NCI-H446 treated with DMSO at 0.1 percent for 48 hours (cell line): Measurements from ENCODE around the gene GTF2F2.

Experiments used
- DNase-seq: peaks from one replicate; lab custom pipeline; 2025; lab: John Stamatoyannopoulos, UW

Gene GTF2F2

DNA sequence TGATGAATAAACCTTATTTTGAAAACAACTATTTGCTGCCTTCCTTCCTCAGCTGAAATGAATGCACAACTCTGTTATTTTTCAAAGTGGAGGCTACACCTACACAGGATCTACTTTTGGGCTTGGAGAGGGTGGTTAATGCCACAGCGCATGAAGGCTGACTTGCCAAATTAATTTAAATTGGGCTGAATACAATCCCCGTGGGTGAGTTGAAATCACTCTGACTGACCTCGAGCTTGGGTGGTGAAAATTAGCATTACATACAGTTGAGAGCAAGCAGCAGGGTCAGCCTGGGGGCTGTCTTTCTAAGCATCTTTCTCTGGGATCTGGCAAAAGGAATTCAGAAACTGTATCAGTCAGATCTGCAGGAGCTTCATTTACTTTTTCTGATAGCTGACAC is 182.2 kb downstream of the GTF2F2 start:
- no peak for DNase-seq

DNA sequence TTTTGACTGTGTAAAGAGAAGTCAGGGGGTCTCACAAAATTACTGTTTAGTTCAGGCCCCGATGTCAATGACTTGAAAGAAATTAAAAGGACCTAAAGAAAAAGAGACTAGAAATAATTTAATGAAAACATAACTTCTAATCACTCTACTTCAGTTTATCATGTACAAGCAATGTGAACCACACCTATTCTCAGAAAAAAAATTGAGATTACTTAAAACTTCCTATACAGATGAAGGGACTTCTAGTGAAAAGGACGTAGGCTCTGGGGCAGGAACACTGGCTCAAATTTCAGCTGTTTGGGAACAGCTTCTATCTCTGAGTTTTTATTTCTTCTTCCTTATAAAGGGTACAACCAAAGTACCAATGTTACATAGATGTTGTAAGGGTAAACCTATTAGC is 182.7 kb downstream of the GTF2F2 start:
- no peak for DNase-seq

DNA sequence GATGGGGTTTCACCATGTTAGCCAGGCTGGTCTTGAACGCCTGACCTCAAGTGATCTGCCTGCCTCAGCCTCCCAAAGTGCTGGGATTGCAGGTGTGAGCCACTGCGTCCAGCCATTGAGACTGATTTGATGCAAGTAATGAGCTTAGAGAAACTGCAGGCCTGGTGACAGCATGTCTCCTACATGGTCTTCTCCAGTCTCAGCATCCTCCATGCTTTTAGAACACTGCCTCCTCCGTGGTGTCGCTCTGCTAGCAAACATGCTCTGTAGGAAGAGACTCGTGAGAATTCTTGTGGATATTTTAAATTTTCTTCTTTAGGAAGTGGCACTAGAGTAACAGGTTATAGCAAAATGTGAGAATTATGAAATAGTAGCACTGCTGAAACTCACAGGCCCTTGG is 183.6 kb downstream of the GTF2F2 start:
- no peak for DNase-seq

DNA sequence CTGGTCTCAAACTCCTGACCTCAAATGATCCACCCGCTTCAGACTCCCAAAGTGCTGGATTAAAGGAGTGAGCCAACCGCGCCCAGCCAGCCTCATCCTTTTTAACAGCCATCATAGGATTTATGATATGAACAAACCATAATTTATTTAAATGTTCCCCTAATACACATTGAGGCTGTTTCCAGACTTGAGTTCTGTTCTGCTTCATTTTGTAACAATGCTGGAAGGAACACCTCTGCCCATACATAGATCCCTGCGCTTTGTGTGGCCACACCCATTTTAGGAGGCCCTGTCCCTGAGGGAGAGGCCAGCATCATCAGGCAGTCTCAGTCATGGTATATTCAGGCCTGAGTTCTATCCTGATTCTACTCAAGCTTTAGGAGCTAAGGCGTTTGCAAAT is 184.8 kb downstream of the GTF2F2 start:
- no peak for DNase-seq

DNA sequence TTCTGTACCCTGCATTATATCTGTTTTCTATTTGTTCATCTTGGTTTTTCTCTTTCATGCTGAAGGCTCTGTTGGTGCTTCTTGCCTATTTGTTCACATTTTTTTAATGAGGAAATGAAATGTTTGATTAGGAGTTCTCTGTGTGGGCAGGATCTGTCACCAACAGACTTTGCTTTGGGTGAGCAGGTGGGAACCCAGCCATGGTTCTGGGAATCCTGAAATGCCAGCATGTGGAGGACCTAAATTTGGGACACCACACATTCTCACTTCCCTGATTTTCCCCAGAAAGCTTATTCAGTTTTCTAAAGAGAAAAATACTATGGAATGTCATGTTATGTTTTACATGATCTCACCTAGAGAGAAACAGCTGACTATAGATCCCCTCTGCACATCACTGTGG is 186.7 kb downstream of the GTF2F2 start:
- no peak for DNase-seq

DNA sequence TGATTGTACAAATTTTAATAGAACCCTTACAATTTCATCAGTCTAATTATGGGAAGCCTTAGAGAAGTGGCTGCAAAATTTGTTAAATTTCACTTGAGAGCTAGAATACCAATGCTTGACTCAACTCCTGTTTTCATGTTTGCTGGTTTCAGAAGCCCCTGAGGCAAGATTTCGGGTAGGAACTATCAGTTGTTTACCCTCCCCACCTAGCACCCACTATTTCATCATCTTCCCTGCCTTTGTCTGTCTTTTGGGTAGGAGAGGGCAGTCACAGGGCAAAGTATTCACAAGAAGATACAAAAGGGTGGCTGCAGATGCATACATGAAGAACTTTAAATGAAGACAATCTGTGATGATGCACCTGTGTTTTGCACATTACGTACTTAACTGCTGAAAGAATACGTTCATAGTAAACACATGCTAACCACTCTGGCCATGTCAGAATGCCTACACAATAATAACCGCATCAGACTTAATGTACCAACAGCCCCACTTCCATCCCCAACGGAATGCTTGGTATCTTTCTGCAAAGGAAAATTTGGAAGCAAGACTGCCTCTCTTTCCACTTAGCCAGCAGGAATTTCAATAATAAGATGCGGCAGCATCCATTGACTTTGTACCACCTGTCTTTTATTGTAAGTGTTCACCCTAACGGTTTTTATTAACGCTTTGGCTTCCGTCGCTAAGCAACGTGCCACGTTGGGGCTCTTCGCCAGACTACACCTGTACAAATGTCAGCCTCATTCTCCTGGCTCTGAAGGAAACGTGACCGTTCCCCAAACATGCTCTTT is 190.2 kb downstream of the GTF2F2 start:
- DNase-seq: no peak

DNA sequence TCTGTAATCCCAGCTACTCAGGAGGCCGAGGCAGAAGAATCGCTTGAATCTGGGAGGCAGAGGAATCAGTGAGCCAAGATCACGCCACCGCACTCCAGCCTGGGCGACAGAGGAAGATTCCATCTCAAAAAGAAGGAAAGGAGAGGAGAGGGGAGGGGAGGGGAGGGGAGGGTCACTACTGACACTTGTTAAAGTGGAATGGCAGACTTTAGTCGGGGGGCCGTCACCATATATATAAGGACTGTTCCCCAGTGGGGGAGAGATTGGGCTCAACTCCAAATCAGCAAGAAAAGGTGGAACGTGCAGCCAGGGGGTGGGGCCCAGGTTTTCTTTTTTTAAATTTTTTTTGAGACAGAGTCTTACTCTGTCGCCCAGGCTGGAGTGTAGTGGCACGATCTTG is 194.5 kb downstream of the GTF2F2 start:
- DNase-seq: no peak

DNA sequence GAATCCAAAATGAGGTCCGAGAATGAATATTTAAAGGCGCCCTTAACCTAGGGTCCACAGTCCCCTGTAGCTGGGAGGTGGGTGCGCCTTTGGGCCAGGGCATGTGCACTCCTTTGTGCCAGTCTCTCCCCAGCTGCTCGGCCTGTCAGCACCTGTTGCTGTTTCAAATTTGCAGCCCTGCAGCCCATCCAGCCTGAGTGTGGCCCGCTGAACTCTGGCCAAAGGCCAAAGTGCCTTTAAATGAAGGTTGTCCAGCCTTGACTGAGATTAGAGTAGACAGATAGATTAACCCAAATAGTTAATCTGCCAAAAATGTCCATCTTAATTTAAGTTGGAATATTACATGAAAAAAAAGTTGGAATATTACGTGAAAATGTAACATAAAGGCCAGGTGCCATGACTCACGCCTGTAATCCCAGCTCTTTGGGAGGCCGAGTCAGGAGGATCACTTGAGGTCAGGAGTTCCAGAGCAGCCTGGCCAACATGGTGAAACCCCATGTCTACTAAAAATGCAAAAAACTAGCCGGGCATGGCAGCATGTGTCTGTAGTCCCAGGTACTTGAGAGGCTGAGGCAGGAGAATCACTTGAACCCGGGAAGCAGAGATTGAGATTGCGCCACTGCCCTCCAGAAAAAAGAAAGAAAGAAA is 195.3 kb downstream of the GTF2F2 start:
- no peak for DNase-seq

DNA sequence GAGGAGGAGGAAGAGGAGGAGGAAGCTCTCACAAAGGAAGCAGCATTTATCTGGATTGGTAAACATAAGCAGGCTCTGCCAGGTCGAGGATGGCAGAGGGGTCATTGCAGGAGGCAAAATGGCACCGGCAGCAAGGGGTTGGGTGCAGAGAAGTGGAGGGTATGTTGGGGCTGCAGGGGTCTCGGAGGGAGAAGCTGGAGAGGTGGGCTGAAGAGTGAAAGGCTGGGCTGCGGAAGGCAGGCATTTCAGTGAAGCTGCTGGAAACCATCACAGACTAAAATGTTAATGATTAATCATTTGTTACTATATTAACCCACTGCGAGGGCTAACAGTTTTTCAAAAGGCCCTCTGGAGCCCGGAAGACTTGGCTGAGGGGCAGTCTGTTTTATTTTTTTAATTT is 196.0 kb downstream of the GTF2F2 start:
- no peak for DNase-seq

DNA sequence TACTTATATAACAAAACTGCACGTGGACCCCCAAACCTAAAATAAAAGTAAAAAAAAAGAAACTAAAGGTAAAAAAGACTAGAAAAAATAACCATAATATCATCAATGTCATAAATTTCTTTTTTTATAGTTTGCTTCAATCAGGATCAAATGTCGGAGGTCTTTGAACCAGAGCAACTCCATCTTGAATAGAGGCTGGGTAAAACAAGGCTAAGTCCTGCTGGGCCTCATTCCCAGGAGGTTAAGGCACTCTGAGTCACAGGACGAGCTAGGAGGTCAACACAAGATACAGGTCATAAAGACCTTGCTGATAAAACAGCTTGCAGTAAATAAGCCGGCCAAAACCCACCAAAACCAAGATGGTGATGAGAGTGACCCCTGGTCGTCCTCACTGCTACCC is 196.7 kb downstream of the GTF2F2 start:
- no peak for DNase-seq

DNA sequence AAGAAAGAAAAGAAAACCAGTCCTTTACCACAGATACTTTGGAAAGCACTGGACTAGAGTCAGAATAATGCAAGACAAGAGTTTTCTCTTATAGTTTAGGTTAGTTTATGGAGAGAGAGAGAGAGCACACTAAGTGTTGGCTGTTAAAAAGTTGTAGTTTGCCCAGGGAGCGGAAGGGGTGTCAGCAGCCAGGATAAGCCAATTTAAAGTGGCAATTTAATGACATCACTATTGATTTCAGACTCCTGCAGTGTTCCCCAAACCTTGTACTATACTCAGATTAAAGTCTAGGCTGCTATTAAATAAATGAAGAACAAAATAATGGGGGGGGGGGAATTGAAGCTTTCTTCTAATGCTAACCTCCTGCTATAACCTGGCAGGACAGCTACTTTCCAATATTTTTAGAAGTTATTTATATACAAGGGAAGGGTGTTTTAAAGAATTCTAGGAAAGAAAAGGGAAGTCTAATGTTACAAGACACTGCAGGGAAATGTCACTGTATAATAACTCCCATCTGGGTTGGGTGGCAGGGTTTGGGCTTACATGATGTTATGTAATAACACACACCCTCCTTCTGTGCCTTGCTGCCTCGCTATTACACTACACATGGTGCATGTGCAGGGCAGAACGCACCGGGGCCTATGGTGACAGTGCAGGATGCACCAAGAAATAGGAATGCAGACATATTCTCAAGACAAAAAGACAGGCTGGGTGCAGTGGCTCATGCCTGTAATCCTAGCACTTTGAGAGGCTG is 200.7 kb downstream of the GTF2F2 start:
- DNase-seq: no peak

DNA sequence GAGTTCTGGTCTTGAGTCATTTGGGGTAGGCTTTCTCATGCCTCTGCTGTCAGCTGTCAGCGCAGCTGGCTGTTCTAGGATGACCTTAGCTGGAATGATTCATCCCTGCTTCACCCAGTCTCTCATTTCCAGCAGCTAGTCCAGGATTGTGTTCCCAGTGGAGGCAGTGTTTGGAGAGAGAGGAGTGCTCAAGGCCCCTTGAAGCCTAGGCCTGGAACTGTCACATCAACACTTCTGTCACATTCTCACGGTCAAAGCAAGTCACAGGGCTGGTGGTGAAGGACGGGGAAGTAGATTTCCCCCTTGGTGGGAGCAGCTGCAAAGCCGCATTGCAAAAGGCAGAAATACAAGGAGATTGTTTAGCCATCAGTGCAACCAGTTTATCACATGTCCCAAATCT is 205.5 kb downstream of the GTF2F2 start:
- no peak for DNase-seq

DNA sequence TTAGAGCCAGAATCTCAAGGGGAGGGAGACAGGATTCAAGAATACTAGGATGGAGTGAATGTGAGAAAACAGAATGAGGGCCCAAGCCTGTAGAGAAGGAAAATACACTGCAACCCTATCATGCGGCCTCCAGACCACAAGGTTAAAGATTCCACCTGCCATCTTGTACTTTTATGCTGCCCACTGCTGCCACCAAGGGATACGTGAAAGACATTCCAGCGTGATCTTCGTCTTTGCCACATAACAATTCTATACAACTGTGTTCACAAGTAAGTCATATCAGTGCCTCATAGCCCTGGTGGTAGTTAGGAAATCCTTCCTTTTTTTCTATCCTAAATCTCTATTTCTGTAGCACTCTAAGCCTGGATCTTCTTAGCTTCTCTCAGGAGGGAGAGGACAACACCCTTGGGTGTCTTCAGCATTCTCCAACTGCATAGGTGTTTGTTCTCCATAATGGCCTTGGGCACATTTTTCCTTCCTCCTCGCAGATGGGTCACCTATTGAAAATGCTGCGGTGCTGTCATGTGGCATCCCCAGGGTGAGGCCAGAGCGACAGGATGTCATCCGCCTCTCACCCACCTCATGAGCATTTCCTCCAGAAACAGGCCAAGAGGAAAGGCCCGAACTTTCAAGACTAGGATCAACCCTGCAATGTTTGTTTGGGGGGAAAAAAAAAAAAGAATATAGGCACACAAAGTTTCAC is 207.1 kb downstream of the GTF2F2 start:
- no peak for DNase-seq

DNA sequence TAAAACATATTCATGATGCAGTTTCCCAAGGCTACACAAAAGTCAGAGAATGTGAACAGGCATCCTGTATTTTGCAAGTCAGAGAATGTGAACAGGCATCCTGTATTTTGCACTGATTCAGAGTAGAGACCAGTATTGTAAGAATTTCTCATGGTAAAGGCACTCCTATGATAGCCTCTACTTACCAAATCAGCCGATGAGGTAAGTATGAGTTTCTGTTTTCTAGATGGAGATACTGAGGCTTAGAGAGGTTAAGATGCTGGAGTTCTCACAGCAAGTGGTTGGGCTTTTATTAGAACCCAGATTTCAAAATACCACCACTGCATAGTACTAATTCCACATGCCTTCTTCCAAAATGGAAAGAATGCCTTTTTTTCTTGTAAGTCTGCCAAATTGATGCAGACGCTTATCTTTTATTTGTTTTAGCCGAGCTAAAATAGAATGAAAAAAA is 208.4 kb downstream of the GTF2F2 start:
- no peak for DNase-seq

DNA sequence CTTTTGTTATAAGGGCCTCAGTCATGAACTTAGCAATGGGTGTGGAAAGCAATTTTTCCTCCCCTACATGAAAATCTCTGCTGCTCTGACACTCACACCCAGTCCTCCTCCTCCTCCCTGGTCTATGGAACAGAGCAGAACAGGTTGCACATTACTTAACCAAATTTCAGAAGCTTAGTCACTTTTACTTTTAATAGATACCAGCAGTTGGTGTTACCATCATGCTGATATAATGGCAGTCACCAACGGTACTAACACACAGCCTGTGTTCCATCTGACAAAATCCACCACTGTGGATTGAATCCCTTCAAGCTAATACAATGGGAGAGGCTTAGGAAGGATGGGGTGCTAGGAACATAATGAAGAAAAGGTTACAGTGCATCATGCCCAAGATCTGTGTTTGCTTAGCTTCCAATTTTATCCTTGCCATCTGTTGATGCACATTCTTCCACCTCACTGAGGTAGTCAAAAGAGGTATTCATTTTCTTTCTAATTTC is 210.9 kb downstream of the GTF2F2 start:
- DNase-seq: no peak

DNA sequence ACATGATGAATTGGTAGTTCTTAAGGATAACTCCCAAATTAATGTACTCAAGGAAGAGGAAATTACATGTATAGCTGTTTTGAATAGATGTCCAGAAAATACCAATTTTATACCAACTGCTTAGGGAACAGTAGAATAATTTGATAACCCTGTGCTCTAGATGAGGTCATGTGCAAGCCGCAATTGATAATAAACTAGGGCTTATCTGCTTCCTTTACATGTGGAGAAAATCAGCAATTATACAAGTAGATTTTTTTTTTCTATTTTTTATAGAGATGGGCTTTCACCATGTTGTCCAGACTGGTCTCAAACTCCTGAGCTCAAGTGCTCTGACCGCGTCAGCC is 211.4 kb downstream of the GTF2F2 start:
- DNase-seq: no peak

DNA sequence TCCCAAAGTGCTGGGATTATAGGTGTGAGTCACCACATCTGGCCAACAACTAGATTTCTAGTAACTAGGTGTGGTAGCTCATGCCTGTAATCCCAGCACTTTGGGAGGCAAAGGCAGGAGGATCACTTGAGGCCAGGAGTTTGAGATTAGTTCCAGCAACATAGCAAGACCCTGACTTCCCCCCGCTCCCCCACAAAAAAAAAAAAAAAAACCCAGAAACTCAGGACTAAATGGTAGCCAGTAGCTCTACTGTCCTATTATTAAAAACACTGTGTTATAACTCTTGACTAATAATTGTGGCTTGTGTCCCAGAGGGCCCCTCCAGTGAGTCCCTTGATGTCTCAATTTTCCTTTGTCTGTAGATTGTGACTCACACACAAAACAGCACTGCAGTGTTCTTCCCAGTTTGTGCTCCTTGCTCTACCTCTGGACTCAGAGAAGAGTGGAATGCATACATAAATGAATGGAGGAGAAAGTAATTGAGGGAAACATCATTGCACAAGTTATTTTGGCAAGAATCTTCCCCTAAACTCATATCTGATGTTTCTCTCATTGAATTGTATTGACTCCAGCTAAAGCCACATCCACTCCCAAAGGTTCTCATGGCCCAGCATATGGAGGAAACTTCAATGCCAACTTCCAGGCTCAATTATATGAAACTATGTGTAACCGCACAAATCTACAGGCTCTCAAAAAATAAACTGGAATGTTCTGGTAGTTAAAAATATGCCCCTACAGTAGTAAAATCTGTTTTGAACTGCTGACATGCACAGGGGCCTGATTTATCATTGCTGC is 211.9 kb downstream of the GTF2F2 start:
- no peak for DNase-seq

DNA sequence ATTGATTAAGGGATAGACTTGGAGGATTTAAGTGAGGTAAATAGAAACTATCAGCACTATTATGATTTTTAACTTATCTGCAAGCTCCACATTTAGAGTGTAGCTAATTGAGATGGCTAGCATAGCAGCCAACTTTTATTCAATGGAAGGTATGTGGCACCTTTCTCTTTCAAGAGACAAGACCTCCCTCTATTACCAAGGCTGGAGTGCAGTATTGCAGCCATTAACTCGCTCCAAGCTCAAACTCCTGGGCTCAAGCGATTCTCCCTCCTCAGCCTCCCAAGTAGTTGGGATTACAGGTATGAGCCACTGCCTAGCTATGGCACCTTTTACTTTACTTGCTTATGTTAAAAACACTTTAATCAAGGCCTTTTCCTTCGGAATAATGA is 212.5 kb downstream of the GTF2F2 start:
- DNase-seq: no peak

DNA sequence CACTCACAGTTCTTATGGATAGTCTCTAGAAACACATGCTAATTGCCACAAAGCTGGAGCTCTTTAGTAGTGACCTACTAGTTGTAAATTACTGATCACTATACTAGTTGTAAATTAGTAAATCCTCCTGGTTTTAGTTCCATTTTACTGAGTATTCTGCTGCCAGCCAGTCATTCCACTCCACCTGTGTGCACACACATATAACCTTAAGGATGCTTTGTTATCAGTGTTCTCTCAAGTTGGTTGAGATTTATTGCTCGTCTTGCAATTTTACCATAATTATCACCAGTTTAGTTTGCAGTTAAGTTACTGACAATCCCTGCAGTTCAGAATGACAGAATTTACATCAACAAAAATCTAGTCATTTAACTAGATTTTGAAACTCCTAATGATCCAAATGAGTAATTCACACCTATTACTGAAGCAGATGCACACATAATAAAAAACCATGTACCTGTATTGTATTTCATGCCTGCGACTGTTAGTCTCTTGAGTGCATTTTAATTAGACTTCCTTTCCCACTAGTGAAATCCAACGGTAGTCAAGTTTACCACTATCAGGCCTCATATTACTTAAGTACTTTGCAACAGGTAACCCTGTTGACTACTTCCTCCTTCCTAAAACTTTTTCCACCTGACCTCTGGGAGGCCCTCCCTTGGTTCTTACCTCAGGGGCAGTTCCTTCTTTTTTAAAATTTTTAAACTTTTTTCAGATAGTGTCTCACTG is 213.1 kb downstream of the GTF2F2 start:
- no peak for DNase-seq
